NCI-H510A (cell line): ENCODE measurements around the gene F11.
"Not testable (repeated sequence)": the region's sequence is repeated elsewhere in the genome, so short reads cannot be mapped to it uniquely, and the experiment has no call there.

Source experiments
- DNase-seq: peaks from one replicate; lab custom pipeline; 2025; lab: John Stamatoyannopoulos, UW

Gene F11

GRCh38 chr4:186265683-186266652, at the start of gene F11:
F11 (plus strand) TSS chr4:186266189; CDS start chr4:186267137, 948 bp downstream.
- no peak for DNase-seq

GRCh38 chr4:186216465-186217024, 49.4 kb upstream of the F11 start:
- DNase-seq, result peak; percentile 1

- DNase-seq, result no peak
Measured at GRCh38 chr4:186217733-186218293, 48.2 kb upstream of the F11 start.

- no peak for DNase-seq
Measured at GRCh38 chr4:186221624-186222023, 44.4 kb upstream of the F11 start.

DNA sequence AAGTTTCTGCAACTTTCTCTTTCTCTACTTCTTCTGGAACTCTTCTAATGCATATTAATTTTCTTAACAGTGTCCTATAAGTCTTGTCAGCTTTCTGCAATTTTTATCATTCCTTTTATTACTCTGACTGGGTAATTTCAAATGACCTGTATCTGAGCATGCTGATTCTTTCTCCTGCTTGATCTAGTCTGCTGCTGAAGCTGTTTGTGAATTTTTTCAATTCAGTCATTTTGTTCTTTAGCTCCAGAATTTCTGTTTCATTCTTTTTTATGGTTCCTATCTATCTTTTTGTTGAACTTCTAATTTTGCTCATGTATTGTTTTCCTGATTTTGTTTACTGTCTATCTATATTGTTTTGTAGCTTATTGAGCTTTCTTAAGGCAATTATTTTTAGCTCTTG, 40.1 kb upstream of the F11 start:
- DNase-seq, result no peak

DNA sequence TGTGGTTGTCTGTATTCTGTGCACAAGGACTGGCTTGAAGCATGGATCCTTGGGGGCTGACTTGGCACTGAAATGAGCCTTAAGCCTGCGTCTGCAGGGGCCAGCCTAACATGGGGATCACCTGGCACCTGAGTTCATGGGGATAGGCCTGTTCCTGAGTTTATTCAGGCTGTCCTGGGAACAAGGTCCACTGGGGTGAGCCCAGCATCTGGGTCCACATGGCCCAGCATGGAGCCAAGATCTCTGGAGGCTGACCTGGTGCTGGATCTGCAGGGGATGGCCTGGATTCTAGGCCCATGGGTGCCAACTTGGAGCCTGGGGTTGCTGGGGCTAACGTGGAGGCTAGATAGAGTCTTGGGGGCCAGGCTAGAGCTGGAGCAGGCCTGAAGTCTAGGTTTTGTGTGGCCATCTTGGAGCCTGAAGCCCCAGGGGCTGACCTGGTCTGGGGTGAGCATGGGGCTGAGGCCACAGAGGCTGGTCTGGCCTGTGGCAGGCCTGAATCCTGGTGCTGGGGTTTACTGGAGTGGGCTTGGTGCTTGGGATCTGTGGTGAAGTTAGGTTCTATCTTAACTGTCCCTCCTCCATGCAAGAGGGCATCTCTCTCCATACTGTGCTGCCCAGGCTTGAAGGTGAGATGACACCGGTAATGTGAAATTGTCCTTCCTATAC, 39.3 kb upstream of the F11 start:
- no peak for DNase-seq

DNA sequence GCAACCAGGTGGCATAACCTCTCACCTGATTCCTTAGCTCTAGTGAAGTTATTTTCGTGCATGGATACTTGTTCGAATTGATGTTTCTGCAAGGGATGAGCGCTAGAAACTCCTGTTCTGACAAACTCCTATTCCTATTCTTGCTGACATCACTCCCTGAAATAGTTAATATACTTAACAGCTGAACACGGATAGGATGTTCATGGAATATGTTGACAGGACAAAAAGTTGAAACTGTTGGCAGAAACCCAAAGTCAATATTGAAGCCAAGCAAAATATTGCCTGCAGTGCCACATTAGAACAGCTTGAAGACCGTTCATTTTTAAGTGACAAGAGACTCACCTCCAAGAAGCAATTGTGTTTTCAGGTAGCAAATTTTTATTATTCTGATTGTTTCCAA, 38.8 kb upstream of the F11 start, which contains the start of gene KLKB1:
Gene KLKB1, plus strand, starts transcription at position 287 of the 400 bp plus-strand sequence. CDS start 689 bp downstream, outside the sequence.
- peak; percentile 40 for DNase-seq

DNA sequence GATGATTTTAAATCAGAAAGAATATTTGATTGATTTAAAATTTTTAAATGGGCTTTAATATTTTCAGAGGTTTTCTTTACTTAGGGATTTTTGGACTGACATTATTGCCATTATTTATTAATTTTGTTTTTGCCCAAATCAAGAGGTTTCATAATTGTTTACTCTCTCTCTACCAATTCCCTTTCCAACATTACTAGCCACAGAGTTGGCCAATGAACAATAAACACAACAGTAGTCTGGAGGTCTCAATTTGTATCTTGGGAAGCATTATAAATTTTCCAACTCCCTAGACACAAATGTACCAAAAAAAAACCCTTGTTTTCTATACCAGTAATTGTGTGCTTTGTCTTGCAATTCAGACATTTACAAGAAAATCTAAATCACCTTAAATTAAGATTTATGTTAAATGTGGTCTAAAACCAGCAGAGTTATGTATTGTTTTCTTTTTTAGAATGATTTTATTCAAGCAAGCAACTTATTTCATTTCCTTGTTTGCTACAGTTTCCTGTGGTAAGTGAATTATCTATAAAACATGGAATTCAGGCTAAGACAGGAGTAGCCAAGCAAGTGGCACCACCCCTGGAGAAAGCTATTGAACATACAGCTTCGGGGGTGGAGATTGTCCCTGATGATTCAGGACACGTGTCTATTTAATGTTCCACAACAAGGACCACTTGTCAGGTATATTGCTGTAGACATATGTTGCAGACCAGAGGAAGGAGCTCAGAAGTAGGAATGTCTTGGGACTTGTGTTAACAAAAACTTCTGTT, 38.1 kb upstream of the F11 start:
- peak; percentile 0 for DNase-seq

DNA sequence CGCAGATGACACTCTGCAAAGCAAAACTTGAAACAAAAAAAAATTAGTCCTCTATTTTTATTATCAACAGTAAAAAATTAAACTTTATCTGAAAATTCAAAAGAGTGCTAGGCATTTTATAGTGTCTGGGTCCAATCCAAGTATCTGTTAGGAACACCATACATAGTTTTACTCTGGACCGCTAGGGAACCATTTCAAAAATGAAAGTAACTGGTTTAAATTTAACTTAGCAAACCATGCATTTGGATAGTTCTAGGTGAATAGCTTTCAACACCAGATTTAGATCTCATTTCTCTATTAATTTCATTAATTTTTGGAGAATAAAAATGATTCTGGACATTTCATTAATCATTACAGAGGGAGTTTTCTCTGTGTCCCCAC, 37.5 kb upstream of the F11 start:
- no peak for DNase-seq

GRCh38 chr4:186234367-186234766, 31.6 kb upstream of the F11 start:
- DNase-seq, result no peak

DNA sequence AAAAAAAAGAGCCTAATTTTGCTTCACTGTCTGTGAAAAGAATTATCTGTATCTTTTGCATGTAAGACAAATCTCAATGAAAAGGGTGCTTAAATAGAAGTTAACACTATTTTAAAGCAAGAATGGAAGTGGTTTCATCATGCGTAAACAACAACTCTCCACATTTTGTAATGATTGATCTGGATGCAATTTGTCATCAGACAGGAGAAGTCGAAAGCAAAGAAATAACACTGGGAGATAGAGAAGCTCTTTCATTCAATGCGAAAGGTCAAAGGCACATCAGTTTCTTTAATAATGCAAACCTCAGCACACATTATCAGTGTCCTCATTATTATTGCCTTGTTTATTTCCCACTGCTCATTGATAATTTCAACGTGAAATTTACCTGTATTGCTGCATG, 29.9 kb upstream of the F11 start:
- DNase-seq, result no peak

DNA sequence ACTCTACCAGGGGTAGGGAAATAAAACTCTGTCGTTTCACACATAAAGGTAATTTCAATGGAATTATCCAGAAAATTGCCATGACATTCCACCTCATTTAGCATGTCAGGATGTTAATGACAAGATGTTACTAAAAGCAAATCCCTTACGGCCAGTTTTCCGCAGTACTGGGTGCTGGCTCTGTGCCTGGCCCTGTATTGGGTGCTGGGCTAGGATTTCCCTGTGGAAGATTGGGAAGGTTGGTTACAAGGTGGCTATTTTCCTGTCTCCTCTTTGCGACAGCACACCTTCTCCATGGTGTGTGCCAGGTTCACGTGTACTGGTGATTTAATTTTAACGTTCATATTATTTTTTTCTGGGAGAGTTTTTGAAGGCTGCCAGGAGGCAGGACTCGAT, 25.5 kb upstream of the F11 start:
- DNase-seq, result no peak

GRCh38 chr4:186240848-186241491, 25.0 kb upstream of the F11 start:
- DNase-seq, result no peak

GRCh38 chr4:186241616-186242015, 24.4 kb upstream of the F11 start:
- no peak for DNase-seq

GRCh38 chr4:186242031-186242430, 24.0 kb upstream of the F11 start:
- DNase-seq, result not testable (repeated sequence)

DNA sequence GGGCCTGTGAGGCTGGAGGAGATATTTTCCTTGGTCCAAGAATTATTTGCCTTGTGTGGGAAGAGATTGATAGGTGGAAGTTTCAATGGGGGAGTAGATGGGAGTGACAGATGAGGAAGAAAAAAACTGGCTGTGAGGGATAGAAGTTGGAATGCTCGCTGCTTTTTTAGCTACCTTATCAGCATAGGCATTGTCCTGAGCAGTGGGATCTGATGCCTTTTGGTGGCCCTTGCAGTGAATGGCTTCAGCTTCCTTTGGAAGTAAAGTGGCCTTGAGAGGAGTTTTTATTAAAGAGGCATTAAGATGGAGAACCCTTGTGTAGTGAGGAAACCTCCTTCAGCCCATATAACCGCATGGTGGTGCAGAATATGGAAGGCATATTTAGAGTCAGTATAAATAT, 22.7 kb upstream of the F11 start:
- DNase-seq, result no peak

GRCh38 chr4:186244835-186245234, 21.2 kb upstream of the F11 start:
- no peak for DNase-seq

GRCh38 chr4:186247062-186247752, 18.8 kb upstream of the F11 start:
- not testable (repeated sequence) for DNase-seq

- DNase-seq, result no peak
Measured at GRCh38 chr4:186248643-186249042, 17.3 kb upstream of the F11 start.
